ENCODE results near the gene APBA3.

Gene APBA3

GRCh38 chr19:3710265-3710812 is 51.2 kb downstream of the APBA3 start:
- no peaks in the 10 kb centered on the region for H3K4me1 ChIP-seq
- no peak for DNase-seq

GRCh38 chr19:3708207-3708931 is 53.1 kb downstream of the APBA3 start, which contains the start of gene TJP3:
TSS of gene TJP3 (plus strand) at chr19:3708384. CDS start at chr19:3728433, 20,049 bp downstream.
- Histone ChIP-seq H3K36me3 (no peaks in the 10 kb centered on the region), H3K27me3 (peaks cover 47% of the 10 kb centered on the region), H3K4me3 (ENCODE audit: low read depth, low read length) (no peak within 1 kb of the TSS), H3K9me3 (no peaks in the 10 kb centered on the region), H3K4me1 (no peaks in the 10 kb centered on the region)
- DNase-seq, result no peak
- TF ChIP-seq, protein P1, sequence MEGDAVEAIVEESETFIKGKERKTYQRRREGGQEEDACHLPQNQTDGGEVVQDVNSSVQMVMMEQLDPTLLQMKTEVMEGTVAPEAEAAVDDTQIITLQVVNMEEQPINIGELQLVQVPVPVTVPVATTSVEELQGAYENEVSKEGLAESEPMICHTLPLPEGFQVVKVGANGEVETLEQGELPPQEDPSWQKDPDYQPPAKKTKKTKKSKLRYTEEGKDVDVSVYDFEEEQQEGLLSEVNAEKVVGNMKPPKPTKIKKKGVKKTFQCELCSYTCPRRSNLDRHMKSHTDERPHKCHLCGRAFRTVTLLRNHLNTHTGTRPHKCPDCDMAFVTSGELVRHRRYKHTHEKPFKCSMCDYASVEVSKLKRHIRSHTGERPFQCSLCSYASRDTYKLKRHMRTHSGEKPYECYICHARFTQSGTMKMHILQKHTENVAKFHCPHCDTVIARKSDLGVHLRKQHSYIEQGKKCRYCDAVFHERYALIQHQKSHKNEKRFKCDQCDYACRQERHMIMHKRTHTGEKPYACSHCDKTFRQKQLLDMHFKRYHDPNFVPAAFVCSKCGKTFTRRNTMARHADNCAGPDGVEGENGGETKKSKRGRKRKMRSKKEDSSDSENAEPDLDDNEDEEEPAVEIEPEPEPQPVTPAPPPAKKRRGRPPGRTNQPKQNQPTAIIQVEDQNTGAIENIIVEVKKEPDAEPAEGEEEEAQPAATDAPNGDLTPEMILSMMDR (IDR thresholded peaks at IDR 0.05; ENCODE audit: low read depth, low read length), result no peak

More at GRCh38 chr19:3710265-3710812, 51.2 kb downstream of the APBA3 start:
- TF ChIP-seq, protein P1 (IDR thresholded peaks at IDR 0.05; ENCODE audit: low read depth, low read length), result no peak
- Histone ChIP-seq H3K36me3 (no peaks in the 10 kb centered on the region), H3K27me3 (peaks cover 47% of the 10 kb centered on the region), H3K4me3 (ENCODE audit: low read depth, low read length) (no peak overlapping the region), H3K9me3 (no peaks in the 10 kb centered on the region)

GRCh38 chr19:3707868-3708206 is 53.7 kb downstream of the APBA3 start:
- Histone ChIP-seq H3K9me3 (no peaks in the 10 kb centered on the region), H3K36me3 (no peaks in the 10 kb centered on the region), H3K27me3 (peaks cover 42% of the 10 kb centered on the region), H3K4me3 (ENCODE audit: low read depth, low read length) (no peak overlapping the region), H3K4me1 (no peaks in the 10 kb centered on the region)
- TF ChIP-seq, protein P1 (IDR thresholded peaks at IDR 0.05; ENCODE audit: low read depth, low read length), result no peak
- DNase-seq, result no peak

- Histone ChIP-seq H3K4me3 (ENCODE audit: low read depth, low read length) (no peak overlapping the region), H3K4me1 (no peaks in the 10 kb centered on the region), H3K27me3 (no peaks in the 10 kb centered on the region; the same call in 1 of the 2 replicates), H3K9me3 (no peaks in the 10 kb centered on the region), H3K36me3 (no peaks in the 10 kb centered on the region)
- TF ChIP-seq, protein P1 (IDR thresholded peaks at IDR 0.05; ENCODE audit: low read depth, low read length), result no peak
- DNase-seq, result no peak
Measured at GRCh38 chr19:3701200-3701599, 60.3 kb downstream of the APBA3 start.
